Right ventricle myocardium superior (tissue), 1 donor: ENCODE data around the gene ZMYND10. TPM values are rescaled to one million over a fixed set of nuclear protein-coding genes. Genes with fewer than 3 reads are reported as not detected.

ENCODE experiments used
- ATAC-seq: fragments of 200-7000 bp; cut with Tn5 transposase; one replicate; pipeline ENCODE4 v1.9.1; 2020; ENCODE audit warnings: mild to moderate bottlenecking; ENCODE audit not compliant: poor library complexity
- DNase-seq: peaks from one replicate; pipeline ENCODE4 v3.0.0-alpha.2; 2020
- intact Hi-C: fragments of 100-400 bp; cut with DNase I; formaldehyde crosslinking; loops from one replicate; pipeline ENCODE4 v1.11.2; 2022
- total RNA-seq: library from RNA; stranded (reverse); fragmentation: NEBNext Ultra II Directional; extraction: Animal tissue kit (Norgen Biotek cat#: 25700); gene quantifications from one replicate; pipeline ENCODE4 v1.2.1, GENCODE V29; 2021
- donor health status: DM: no; HTN: yes; CAD: no; lungs with severe emphysema.

ZMYND10 gene
- total RNA-seq, 1 donor from 2014 or later, result not detected

GRCh38 chr3:50353245-50354004 lies 7.9 kb upstream of the ZMYND10 start:
- intact Hi-C loops, result no loop called here

DNA sequence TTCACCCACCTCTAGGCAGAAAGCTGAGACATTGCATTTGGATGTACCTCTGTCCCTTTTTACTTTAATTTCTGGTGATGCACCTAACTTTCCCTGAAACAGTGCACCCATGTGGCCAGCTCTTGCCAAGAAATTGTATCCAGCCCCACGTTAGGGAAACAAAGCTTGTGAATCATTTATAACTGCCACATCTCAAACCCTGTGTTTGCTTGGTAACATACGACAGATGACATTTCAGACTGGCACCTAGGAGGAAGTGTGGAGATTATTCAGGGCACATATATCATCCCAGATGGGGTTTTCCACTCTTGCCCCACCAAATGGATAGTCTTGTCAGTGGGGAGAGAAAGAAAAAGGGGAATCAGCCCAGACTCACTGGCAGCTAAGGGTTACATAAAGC lies 7.2 kb upstream of the ZMYND10 start:
- DNase-seq (no peak), ATAC-seq (no peak)
- intact Hi-C loops, result no loop called here

More at GRCh38 chr3:50353245-50354004, 7.9 kb upstream of the ZMYND10 start:
- DNase-seq (no peak), ATAC-seq (no peak)

DNA sequence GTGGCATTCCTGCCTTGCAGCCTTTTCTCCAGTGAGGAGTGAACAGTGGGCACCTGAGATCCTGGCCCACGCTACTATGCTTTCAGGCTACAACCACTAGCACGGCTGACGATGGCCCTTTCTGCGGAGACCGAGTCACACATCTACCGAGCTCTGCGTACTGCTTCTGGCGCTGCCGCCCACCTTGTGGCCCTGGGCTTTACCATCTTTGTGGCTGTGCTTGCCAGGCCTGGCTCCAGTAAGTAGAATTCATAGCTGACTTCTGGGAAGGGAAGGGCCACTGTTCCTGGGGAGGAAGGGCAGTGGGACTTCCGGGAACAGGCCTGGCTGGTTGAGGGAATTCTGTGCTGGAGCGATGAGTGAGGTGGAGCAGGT lies 5.8 kb upstream of the ZMYND10 start:
- intact Hi-C loops, result no loop called here
- no peak for DNase-seq
- ATAC-seq, result no peak

DNA sequence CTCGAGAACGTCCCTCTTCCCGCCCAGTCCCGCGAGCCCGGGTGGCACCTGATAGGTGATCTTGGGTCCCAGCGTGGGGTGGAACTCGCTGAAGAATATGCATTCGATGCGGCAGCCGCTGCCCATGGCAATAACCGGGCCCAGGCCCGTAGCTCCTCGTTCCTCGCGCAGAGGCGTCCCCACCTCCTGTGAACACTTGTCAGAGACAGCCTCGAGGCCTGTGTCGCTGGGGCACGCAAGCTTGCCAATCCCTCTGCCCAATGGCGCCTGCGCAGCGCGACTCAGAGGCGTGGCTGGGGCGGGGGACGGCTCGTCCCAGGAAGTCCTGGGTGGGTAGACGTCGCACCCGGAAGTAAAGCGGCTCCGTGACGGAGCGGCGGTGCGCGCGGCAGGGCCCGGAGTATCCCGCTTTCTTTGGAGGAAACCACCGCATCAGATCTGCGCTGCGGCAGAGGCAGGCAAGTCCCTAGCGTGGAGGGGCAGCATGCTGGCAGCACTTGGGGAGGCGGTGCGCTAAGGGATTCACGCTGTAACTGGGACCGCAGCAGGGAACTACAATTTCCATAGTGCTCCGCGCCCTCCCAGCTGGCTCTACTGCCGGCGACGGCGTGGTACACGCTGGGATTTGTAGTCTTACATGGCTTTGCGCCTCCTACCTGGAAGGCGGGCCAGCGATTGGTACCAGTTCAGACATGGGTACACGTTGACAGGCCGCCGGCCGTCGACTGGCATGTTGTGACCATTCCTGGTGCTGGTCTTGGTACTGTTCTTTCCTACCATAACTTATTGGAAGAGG lies 5.2 kb upstream of the ZMYND10 start, which contains the start of the genes CYB561D2 and NPRL2:
Gene CYB561D2 (plus strand): TSS at position 336 of the 796 bp plus-strand sequence. CDS start 572 bp downstream, outside the sequence.
Gene NPRL2 (minus strand): TSS at position 249 of the 796 bp plus-strand sequence. CDS start 123 bp downstream, at position 126.
- peak; percentile 97 for ATAC-seq
- intact Hi-C loops, result no loop called here

GRCh38 chr3:50350213-50350526 lies 4.6 kb upstream of the ZMYND10 start:
- no peak for ATAC-seq
- DNase-seq, result no peak
- intact Hi-C loops, result no loop called here

More for the DNA sequence above, 5.2 kb upstream of the ZMYND10 start, which contains the start of the genes CYB561D2 and NPRL2:
- peak; percentile 98 for DNase-seq

- intact Hi-C loops, result loop anchor here (5.0 kb wide), 1 partner anchor 195 kb away; no protein-coding TSS in a partner anchor
- ATAC-seq, result no peak
- peak; percentile 77 for DNase-seq
Observed at GRCh38 chr3:50347187-50347813, 1.8 kb upstream of the ZMYND10 start.

GRCh38 chr3:50345008-50345407 lies 524 bp downstream of the ZMYND10 start:
- no peak for DNase-seq
- intact Hi-C loops, result loop anchor here (5.0 kb wide), 1 partner anchor 197 kb away; no protein-coding TSS in a partner anchor
- no peak for ATAC-seq

GRCh38 chr3:50342813-50343633 lies 2.5 kb downstream of the ZMYND10 start:
- ATAC-seq (no peak), DNase-seq (no peak)
- intact Hi-C loops, result no loop called here

DNA sequence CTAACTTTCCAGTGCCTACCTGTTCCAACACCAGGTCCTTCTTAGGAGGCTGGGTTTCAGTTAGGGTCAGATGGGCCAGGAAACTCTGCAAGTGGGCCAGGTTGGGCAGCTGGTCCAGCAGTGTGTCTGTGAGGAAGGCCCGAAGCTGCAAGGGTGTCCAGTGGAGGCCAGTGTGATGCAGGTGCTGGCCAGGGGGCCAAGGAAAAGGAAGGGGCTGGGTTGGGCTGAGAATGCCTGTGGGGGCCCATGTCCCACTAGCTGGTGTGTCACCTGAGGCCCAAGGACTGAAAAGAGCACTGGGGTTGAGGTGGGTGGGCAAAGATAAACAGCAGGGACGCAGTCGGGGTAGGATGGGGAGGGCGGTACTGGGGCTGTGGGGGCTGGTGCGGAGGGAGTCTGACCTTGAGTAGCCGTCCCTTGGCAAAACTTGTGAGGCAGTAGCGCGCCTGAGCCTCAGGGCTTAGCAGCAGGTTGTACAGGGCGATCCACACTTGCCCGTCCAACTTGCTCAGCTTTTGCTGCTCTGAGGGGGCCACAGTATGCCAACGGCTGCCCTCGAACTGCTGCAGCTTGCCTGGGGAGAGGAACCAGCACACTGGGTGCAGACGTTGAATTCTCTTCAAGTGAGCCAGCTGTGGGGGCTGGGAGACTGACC lies 3.4 kb downstream of the ZMYND10 start:
- DNase-seq (no peak), ATAC-seq (no peak)
- intact Hi-C loops, result no loop called here

DNA sequence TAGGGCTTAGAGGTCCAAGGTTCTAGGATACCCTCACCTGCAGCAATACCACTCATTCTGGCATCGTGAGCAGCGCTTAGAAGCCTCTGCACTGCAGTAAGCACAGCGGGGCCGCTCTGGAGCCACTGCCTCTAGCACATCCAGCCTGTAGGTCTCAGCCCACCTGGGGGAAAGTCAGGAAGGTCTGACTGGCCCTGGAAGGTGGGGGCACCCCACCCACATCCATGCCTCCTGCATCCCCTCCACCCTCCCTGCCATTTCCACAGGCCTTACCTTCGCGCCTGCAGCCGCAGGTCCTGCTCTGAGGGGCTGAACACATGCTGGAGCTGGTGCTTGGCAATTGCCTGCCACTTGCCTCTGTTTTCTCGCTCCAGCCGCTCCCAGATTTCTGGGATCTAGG lies 4.0 kb downstream of the ZMYND10 start:
- intact Hi-C loops, result no loop called here
- no peak for ATAC-seq
- DNase-seq, result peak; percentile 46

DNA sequence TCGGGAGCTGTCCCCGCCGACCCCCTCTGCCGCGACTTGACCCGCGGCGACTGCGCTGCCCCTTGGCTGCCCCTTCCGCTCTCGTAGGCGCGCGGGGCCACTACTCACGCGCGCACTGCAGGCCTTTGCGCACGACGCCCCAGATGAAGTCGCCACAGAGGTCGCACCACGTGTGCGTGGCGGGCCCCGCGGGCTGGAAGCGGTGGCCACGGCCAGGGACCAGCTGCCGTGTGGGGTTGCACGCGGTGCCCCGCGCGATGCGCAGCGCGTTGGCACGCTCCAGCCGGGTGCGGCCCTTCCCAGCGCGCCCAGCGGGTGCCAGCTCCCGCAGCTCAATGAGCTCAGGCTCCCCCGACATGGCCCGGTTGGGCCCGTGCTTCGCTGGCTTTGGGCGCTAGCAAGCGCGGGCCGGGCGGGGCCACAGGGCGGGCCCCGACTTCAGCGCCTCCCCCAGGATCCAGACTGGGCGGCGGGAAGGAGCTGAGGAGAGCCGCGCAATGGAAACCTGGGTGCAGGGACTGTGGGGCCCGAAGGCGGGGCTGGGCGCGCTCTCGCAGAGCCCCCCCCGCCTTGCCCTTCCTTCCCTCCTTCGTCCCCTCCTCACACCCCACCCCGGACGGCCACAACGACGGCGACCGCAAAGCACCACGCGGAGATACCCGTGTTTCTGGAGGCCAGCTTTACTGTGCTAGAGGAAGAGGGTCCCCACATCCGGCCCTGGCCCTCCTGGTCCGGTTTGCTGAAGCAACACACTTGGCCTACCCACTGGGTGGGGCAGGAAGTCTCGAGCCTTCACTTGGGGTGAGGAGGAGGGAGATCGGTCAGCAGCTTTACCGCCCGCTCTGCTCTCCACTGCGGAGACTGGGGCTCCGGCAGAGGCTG lies 4.8 kb downstream of the ZMYND10 start, which contains the start of gene RASSF1:
Gene RASSF1 (minus strand): TSS at position 389 of the 882 bp plus-strand sequence. CDS start 31 bp downstream, at position 358.
- intact Hi-C loops, result no loop called here
- ATAC-seq (peak; percentile 44), DNase-seq (peak; percentile 90)

GRCh38 chr3:50340147-50340447 lies 5.4 kb downstream of the ZMYND10 start:
- intact Hi-C loops, result no loop called here
- ATAC-seq (no peak), DNase-seq (no peak)

GRCh38 chr3:50339485-50340146 lies 5.9 kb downstream of the ZMYND10 start:
- intact Hi-C loops, result no loop called here
- ATAC-seq (no peak), DNase-seq (no peak)

DNA sequence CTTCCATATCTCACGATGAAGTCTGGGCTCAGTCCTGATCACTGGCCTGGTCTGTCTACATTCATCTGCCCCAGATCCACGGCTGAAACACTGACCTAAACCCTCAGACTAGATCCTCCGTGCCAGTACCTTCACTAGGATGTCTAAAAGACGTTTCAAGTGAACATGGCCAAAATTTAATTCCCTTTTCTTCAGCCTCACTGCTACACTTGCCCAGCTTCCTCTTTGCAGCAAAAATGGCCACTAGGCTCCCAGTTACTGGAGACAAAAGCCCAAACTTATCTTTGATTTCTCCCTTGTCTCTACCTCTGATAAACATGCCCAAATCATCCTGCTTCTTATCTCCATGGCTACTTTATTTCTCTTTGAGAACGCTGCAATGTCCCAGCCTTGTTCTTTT lies 6.6 kb downstream of the ZMYND10 start:
- ATAC-seq (no peak), DNase-seq (no peak)
- intact Hi-C loops, result no loop called here

- ATAC-seq (peak; percentile 87), DNase-seq (peak; percentile 100)
- intact Hi-C loops, result no loop called here
Observed at GRCh38 chr3:50337175-50337861, 8.2 kb downstream of the ZMYND10 start.
